Astrocyte of the hippocampus (primary cell): ENCODE measurements around the gene KLC1.

Experiments used
- DNase-seq: peaks from one replicate; pipeline ENCODE4 v3.0.0; 2011; ENCODE audit warnings: low read depth, low spot score

KLC1 gene

DNA sequence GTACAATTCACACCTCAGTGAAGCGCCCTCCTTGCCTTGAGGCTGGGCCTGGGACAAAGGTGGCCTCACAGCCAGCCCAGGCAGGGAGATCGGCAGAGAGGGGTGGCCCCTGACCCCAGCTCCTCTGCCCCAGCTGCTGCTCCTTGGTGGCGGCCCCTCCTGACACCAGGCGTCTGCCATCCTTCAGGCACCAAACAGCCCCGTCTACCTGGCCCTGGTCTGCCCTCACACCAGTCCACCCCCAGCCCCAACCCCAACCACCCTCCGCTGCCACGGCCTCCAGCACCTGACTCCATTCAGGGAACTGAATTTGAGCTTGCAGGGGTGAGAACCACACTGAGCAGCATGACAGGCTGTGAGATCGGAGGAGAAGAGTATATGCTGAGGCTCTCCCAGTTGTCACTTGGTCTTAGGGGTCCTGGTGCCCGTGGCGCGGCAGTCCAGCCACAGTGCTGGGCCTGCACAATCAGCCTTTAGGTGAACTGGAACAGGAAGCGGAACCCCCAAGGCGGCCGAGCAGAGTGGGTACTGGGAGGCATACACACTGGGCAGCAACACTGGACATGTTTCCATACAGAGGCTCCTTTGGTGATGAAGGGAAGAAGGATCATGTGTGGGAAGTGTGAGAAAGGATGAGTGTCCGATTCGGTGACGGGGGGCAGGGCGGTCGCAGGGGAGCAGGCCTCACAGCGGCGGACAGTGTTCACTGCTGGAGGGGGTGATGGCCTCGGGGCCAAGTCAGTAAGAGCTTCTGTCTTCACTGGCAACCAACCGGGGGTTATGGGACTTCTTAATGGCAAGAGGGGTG is 105.3 kb downstream of the KLC1 start:
- DNase-seq = no peak

DNA sequence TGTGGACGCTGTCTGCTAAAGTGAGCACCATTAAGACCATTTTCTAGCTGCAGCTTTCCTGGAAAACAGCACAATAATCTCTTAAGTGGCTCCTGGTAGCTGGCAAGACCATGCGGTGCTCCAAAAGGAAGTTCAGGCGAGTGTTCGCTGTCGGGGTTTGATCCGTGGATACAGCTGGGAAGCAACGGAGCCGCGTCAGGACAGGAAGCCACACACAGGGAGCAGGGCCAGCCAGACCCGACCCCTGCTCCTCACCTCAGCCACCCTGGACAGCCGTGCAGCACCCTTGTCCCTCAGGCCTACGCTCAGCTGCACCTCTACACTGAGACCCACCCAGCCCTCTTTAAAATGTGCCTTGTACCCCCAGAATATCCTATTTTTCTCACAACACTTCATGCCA is 106.0 kb downstream of the KLC1 start:
- DNase-seq = no peak

DNA sequence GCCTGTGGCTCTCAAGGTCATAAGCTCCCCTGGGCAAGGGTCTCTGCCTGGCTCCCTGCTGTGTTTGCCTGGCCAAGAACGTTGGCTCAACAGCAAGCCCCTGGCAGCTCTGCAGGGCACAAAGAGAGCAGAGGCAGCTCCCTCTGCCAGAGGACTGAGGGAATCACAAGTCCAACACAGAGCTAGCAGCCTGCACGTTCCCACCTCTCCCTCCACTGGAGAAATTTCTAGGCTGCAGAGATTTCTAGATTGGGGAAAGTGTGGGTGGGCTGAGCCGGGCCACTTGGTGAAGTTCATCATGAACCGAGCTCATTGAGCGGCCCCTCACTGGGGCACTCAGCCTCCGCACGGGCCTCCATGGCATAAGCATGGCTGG is 106.4 kb downstream of the KLC1 start:
- no peak for DNase-seq

DNA sequence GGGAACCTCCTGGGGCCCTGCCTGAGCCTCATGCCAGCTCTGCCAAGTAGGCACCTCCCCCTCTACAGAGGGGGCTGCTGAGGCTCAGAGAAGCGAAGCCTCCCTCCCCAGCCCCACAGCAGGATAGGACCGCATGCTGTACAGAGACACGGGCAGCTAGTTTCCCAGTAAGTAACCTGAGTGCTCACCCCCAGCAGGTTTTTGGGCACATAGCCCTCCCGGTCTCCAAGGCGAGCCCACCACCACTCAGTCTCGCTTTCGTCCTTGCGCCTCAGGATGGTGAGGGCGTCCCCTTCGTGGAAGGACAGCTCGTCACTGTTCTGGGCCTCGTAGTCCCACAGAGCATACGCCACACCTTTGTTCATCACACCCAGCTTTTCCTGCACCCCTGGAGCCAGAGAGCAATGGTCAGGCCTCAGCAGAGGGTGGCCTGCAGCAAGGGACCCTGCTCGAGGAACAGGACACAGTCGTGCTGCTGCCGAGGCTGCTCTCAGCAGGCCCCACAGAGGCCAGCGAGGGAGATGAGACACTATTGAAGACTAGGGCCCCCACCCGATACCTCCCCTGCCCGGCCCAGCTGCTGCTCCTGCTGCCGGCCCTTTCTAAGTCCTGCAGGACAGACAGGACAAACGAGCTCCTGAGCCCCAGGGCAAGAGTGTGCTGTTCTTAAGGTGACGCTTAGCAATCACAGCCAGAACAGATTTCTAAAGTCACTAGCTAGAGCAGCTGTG is 107.0 kb downstream of the KLC1 start:
- DNase-seq = no peak

DNA sequence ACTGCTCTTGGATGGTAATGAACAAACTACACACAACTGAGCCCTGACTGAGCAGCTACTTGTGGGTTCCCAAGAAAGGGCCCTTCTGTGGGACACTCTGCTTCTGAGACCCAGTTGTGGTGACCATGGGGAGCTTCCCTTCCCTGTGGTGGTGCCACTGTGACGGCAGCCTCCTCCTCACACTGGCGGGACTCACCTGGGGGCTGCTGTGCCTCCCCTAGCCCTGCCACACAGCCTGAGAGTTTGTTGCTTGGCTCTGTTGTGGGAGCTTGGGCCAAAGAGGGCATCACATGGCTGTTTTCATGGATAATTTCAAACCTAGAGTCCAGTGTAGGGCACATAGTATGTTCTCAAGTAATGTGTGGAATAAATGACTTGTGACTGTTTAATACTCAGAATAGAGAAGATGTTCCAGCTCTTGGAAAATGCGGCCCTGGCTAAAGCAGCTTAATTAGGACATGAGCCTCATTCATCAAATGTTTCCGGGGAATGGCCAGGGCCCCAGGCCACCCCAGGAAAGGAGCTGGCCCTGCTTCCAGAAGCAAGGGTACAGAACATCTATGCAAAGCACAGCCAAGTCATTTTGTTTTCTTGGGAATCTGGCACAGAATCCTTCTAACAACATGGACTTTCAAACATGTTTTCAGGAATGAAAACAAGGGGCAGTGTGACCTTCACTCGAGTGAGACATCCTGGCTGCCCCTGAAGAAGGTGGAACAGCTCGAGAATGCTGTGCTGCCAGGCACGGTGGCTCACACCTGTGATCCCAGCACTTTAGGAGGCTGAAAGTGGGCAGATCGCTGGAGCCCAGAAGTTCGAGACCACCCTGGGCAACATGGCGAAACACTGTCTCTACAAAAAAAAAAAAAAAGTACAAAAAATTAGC is 107.8 kb downstream of the KLC1 start:
- no peak for DNase-seq

DNA sequence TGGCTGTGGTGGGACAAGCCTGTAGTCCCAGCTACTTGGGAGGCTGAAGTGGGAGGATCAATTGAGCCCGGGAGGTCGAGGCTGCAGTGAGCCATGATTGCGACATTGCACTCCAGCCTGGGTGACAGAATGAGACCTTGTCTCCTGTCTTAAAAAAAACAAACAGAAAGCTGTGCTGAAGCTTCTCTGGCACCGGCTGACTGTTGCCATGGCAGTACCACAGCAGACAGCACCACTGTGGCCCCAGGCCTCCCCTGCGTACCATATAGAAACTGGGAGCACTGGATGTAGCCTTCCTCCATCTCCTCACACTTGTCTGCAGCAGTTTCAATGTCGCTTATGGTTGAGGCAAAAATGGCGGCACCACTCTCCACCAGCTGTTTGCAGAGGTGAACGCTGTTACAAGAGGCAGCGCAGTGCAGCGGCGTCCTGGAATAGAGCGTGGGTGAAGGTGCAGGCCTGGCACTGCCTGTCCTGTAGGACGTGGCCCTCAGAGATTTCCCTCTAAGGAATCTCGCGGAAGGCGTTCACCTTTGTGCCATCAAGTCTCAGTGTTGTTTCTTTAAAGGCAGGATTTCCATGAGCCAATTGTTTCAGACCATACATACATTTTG is 108.5 kb downstream of the KLC1 start:
- no peak for DNase-seq

DNA sequence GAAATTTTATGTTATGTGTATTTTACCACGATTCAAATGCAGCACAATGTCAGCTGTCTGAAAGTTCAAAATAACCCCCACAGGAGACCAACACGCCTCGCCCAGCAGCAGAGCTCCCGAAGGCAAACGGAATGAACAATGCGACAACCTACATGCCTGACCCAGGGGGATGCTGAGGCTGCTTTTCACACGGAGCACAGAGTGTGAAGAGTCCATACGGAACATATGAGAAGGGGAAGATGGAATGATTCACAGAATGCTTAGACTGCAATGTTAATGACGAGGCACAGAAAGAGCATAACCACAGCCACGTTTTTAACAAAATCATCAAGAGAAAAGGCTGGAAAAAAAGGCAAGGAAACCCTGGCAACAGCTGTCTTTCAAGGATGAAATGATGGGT is 109.2 kb downstream of the KLC1 start:
- no peak for DNase-seq

DNA sequence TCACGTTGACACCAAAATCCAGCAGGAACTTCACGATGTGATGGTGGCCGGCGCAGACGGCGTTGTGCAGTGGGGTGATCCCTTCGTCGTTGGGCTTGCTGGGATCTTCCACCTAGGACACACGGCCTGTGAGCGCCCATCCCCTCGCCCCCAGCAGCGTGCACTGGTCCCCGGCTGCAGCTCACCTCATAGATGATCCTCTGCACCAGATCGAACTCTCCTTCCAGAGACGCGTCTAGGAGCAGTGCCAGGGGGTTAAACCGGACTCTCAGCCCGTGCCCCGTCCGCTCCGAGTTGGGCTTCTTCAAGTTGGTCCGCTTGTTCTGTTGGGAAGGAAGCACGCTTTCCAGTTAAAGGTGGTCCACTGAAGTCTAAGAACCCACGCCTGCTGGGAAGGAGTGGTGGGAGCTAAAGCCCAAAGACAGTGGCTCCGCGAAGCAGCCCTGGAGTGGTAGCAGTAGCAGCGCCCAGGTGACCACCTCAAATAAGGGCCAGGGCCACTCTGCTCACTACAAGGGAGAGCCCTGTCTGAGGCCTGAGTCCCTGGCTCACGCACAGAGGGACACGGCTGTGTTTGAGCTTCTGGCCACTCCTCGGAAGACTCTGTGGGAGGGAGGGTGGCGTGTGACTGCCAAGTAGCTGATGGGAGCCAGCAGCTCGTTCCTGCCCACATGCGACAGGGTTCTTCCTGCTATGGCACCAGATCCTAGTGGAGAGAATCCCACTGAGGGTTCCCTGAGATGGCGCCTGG is 109.9 kb downstream of the KLC1 start:
- no peak for DNase-seq

DNA sequence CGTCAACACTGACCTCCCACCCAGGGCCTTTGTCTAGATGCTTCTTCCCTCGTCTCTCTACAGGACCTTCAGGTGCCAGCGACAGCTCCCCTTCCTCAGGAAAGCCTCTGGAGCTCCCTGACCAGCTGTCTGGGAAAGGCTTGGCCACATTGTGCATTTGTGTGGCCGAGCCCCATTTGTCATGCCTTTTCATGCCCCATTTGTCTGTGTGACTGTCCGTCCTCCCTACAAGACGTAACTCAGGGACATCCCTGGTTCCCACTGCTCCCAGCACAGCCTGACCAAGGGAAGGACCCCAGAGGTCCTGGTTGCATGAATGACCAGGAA is 110.4 kb downstream of the KLC1 start:
- no peak for DNase-seq

DNA sequence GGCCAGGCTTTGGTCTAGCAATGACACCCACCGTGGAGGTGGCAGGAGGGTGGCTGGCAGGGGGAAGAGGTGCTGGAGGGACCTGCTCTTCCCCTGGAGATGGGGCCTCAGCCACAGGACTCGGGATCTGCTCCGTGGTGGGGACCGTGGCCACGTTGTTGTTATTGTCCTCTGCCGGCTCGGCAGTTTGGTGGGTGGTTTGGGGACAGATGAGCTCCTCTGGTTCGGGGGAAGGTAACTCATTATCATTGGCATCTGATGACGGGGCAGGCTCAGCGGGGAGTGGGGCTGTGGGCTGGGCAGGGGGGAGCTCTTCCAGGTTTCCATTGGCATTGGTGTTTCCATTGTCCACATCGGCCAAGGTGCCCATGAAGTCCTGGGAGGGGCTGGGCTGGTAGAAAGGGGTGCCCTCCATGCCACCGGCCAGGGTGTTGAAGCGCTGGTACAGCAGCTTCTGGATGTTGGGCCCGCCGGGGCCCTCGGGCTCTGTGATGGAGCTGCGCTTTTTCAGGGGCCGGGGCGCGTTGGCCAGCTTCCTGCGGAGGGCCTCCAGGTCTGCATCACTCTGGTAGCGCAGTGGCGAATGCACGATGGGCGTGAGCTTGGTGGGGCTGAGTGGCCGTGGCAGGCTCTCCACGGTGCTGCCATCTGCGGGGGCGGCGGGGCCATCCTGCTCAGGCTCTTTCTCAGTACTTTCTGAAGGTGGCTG is 110.9 kb downstream of the KLC1 start:
- DNase-seq = no peak

DNA sequence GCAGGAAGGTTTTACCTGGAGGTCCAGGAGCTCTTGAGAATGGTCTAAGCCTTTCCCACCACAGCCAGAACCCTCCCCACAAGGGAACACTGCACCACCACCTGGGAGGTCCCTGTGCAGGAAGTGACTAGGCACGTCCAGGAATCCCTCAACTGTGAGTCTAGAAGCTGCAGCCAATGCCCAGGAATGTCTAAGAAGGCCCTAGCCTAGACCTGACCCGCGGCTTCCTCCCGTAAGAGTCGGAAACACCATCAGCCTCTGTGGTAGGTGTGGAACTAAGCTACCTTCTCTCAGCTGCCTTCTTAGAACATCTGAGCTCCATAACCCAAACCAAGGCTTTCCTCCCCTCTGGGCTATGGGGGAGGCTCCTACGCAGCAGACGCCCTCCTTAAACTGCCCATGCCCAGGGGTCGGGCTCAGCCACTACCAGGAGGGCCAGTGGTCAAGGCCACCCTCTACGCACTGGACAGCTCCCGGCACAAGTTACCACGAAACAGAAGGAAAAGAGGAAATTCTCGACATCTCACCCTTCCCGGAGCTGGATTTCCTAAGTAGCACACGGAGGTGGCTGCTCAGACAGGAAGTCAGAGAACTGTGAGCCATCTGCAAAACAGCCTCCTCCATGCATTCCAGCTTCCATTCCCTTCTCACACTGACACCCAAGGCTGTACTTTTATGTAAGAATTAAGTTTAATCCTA is 112.1 kb downstream of the KLC1 start:
- DNase-seq = no peak

DNA sequence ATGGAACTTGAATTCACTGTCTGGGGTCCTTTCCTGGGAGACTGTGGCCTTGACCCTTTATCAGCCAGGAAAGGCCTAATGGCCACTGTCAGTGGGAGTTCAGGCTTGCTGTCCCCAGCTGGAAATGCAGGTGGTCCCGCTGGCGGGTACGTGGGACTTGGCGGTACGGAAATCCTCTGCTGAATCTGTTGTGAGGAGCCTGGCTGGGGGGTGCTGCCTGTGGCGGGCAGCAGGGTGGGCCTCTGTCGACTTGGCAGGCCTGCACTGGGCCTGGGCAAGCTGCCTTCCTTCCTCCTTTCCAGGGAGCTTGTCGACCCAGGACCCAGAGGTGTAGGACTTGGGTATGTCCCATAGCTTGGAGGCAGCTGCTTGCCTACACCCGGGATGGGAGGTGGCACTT is 112.9 kb downstream of the KLC1 start:
- no peak for DNase-seq

DNA sequence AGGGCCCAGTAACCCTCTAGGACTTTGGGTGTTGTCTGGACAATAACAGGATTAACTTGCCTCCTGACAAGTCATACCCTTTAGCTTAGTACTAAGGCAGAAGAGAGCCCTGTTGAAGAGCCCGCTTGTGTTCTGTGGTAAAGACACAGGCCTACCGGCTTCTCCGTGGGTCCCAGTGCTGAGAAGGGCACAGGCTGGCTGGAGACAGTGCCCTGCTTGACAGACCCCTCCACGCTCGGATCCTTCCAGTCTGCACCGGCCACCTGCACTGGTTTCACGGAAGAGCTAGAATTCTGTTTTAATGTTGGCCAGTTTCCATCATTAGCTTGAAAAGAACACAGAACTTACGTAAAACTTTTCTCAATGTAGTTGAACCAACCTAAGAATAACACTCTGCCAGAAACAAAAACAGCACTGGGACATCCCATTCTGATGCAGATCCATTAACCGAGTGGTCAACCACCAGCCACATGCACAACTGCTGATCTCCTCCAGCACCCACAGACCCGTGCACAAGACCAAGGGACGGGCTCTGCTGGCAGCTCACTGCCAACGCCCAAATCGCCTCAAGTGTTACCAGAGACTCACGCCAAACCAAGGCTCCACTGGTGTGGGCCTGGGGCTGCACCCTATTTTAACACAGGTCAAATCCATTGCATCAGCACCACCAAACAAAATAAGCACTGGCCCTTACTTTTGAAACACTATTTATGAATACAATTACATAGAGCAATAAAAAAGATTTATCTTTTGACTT is 113.7 kb downstream of the KLC1 start:
- DNase-seq = no peak

DNA sequence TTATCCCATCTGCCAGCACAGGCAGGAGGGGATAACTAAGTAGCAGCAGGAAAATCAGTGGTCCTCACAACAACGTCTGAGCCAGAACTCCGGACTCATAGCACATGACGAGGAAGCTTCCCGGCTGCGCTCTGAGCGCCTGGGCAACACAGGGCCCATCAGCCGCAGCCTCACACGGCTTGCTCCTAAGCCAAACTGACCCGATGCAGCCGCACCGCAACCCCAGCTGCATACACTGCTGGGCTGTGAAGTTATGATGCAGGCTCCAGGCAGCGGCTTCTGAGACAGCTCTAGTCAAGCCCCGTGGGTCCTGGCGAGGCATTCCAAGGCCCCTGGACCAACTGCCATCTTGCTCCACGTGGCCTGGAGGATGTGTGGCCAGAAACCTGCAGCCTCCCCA is 114.7 kb downstream of the KLC1 start:
- no peak for DNase-seq

DNA sequence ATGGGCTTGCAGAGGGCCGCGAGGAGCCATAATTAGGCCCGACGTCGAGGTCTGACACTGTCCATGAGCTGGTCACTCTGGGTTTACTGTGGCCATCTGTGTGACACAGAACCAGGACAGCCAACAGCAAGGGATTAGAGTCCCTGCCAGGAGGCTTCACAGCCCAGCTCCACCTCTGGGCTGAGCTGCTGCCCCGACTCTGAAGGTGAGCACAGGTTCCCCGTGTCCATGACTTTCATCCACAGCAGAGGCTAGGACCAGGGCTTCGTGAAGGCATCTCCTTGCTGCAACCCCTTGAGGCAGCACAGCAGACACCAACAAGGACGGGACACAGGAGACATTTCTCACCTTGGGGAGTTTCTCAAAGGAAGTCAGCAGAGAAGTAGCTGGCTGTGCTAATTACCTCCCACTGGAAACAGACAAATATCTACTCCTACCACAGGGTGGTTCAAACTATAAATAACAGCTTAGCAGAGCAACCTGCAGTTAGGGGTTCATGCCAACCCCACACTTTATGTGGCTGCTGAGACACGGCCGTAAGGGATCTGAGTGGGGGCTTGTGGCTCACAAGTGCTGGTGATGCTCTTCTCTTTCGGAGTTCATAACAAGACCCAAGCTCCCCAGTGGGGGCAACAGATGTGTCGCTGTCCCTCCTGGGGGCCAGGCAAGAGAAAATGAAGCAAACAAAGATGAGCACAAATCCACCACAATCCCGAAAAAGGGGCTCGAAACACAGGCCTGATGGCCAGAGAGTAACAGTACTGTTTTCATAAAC is 115.8 kb downstream of the KLC1 start:
- no peak for DNase-seq

DNA sequence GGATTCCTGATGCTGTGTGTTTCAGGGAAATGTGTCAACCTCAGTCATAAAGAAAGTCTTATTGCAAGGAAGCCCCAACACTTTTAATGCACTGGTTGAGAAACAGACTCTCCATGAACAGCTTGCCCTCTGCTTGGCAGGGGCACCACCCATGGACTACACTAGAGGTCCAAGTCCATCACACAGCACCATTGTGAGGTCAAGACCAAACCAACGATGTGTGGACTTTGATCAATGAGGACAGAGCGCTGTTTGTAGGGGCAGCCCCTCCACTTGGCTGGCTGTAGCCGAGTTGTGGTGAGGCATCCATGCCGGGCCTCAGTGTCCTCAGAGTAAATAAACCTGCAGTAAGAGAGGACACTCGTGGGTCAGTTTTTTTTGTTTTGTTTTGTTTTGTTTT is 116.4 kb downstream of the KLC1 start:
- DNase-seq = no peak

DNA sequence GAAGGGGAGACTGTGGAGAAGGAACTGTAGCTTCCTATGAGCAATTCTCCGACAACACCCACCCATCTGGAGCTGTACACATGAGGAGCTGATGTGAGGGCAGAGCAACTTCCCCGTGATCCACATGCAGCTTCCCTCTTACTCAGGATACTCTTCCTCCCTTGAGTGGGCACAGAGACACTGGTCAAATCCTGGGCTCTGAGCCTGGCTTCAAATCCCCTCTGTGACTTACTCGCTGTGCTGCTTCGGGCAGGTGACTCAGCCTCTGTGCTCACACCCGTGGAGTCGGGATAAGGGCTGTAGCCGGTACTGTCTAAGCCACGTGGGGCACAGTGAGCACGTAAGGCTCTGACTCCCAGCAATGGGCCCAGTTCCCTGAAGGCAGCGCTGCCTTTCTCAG is 117.7 kb downstream of the KLC1 start:
- DNase-seq = peak; percentile 56

DNA sequence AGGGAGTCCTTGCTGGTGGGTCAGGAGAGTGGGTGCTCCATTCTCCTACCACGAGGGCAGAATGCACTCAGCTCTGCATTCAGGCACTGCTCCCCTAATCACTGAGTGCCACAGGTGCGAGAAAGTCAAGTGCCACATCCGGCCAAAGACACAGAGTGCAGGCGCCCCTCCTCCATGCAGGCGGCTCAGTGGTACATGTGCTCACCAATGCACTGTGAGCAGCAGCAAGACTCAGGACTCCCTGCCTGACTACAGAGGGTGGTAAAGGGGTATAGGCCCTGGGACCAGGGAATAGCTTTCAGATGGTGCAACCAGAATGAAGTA is 119.5 kb downstream of the KLC1 start:
- DNase-seq = no peak

DNA sequence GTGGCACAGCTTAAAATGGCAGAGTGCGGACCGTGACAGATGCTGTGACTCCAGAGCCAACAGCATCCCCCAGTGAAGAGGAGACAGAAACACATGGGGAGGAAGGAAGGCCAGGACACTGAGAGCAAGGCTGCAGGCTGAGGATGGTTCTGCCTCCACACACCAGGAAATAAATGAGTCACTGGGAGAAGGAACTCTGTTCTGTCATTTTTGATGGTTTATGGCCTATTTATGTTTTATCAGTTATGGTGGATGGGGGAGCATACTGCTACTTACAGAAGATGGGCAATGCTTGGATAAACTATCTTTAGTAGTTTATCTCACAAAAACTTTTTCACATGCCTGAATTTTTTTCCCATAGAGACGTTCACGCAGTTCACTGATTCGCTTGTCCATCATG is 120.4 kb downstream of the KLC1 start:
- DNase-seq = no peak
